HG03139 (cell line): ENCODE results near the gene OSTN.
A peak's percentile ranks its signal among the peaks of the same experiment; 100 is the strongest.

Experiments
- ATAC-seq: cut with Tn5 transposase; IDR thresholded peaks from one replicate; pipeline ENCODE4 v1.9.1; 2021; ENCODE audit not compliant: unreplicated experiment

Gene OSTN

DNA sequence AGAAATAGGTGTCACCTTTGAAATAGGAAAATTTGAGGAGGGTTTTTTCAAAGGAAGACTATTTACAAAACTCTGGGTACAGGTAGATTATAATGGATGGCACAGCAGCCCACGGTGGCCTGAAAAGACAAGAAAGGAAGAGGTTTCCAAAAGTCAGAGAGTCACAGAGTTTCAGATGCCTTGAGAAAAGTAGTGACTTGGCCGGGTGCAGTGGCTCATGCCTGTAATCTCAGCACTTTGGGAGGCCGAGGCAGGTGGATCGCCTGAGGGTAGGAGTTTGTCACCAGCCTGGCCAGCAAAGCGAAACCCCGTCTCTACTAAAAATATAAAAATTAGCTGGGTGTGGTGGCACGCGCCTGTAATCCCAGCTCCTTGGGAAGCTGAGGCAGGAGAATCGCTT lies 35.2 kb downstream of the OSTN start:
- no peak for ATAC-seq

GRCh38 chr3:191235331-191236314 lies 36.6 kb downstream of the OSTN start:
- ATAC-seq: peak; percentile 99

- no peak for ATAC-seq
Measured at GRCh38 chr3:191236646-191237045, 37.6 kb downstream of the OSTN start.

- no peak for ATAC-seq
Measured at GRCh38 chr3:191237047-191237882, 38.2 kb downstream of the OSTN start.

DNA sequence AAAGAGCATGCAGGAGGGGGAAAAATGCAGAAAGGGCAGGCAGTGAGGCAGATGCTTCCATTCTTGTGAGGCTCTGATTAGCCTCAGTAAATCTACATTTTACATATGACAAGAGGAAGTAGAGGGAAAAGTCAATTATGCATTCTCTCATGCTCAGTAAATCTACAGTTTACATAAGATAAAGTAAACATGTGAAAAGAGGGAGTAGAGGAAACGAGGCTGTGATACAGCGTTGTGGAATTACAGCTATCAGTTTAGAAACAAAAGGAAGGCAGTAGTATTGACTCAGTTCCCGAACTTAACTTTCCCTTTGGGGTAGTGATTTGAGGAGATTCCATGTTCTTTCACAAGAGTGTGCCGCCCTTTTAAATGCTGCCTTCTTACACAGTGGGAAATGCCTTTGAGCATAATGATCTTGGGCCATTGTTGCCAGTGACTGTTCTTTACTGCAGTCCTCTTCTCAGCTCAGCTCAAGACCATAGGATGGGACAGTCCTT lies 39.3 kb downstream of the OSTN start:
- no peak for ATAC-seq

DNA sequence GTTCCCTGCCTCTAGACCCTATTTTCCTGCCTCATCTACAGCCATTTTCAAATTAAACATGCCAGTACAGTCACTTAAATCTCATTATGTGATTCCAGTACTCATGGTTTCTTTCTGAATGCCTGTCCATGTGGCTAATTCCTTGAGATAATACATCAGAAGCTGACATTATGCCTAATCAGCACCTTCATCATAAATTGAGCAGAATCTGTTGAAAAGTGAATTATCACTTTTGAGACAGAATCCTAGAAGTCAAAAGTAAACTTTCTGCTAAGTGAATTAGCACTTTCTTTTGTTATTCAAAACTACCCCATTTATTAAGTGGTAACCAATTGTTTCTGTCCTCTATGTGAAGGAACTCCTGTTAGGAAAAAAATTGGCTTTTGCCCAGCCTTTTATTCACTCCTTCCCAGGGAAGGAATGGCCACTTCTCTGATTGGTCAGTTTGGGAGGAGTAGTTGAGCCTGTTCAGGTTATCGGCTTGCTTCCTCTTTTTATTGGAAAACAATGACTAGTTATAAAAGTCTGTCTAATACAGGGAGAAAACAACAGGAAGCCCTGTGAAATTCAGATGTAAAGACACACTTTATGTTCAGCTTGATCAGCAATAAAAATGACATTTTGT lies 40.5 kb downstream of the OSTN start:
- no peak for ATAC-seq

DNA sequence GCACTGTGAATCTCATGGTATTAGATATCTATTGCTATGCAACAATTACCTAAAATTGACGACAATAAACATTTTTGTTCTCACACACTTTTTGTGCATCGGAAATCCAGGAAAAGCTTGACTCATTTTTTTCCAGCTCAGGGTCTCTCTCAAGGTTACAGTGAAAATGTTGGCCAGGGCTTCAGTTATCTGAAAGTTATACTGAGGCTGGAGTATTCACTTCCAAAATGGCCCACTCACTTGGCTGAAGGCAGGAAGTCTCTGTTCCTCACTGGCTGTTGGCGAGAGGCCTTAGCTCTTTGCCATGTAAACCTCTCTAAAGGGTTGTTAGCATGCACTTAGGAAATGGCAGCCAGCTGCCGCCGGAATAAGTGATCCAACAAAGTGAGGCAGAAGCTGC lies 41.4 kb downstream of the OSTN start:
- no peak for ATAC-seq

DNA sequence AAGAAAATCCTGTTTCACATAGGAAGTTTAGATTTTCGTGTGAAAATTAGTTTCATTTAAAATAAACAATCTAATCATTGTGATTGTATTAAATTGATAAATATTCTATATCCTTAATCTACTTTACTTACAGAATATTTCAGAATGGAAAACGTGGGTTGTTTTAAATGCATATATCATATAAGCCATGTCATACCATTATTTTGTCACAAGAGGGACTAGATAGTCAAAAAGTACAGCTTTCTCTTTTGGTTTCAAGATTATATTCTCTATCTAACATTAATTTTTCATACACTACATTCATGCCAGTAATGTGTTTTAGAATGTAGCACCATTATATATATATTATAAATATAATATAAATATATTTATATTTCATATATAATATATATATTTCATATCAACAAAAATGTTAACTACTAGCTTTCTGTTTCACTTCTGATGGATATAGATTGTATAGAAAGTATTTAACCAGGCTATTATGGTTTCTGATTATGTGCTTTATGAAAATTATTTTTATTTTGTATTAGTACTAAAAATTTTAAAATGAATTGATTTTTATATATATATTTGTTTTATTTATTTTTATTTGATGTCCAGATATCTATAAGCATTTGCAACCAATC lies 45.3 kb downstream of the OSTN start:
- no peak for ATAC-seq

- peak; percentile 68 for ATAC-seq
Measured at GRCh38 chr3:191246034-191246433, 47.0 kb downstream of the OSTN start.

GRCh38 chr3:191246630-191247029 lies 47.6 kb downstream of the OSTN start:
- ATAC-seq: no peak

DNA sequence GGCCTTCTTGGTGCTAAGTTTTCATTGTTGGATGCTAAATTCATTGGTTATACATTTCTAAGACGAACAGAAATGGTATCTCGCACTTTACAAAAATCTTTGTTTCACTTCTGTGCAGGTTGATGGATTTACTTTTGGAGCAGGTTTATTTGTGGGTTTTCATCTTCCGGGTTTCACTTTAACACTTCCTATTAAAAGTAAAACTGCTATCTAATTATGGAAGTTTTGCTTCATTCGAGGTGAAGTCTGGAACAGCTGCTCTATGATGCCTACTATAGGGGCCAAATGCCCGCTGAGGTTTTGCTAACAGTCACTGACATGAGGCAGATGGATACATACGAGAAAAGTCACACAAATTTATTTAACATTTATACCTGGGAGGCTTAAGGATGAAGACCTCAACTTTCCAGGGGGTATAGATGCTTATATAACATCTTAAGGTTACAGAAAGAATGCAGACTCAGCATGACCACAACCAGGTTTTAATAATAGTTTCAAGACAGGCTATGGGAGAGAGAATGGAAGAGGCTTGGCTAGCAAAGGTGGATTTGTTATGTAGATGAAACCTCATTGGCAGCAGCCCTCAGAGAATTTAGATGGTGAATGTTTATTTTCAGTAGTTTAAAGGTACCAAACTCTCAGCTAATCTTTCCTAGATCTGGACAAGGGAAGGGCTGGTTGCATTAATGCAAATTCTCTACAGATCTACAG lies 54.2 kb downstream of the OSTN start:
- no peak for ATAC-seq

GRCh38 chr3:191254098-191254873 lies 55.2 kb downstream of the OSTN start:
- ATAC-seq: no peak

GRCh38 chr3:191255156-191255555 lies 56.1 kb downstream of the OSTN start:
- ATAC-seq: no peak

GRCh38 chr3:191256405-191256804 lies 57.4 kb downstream of the OSTN start:
- no peak for ATAC-seq

GRCh38 chr3:191257286-191257685 lies 58.2 kb downstream of the OSTN start:
- ATAC-seq: no peak

- no peak for ATAC-seq
Measured at GRCh38 chr3:191259486-191259885, 60.4 kb downstream of the OSTN start.

DNA sequence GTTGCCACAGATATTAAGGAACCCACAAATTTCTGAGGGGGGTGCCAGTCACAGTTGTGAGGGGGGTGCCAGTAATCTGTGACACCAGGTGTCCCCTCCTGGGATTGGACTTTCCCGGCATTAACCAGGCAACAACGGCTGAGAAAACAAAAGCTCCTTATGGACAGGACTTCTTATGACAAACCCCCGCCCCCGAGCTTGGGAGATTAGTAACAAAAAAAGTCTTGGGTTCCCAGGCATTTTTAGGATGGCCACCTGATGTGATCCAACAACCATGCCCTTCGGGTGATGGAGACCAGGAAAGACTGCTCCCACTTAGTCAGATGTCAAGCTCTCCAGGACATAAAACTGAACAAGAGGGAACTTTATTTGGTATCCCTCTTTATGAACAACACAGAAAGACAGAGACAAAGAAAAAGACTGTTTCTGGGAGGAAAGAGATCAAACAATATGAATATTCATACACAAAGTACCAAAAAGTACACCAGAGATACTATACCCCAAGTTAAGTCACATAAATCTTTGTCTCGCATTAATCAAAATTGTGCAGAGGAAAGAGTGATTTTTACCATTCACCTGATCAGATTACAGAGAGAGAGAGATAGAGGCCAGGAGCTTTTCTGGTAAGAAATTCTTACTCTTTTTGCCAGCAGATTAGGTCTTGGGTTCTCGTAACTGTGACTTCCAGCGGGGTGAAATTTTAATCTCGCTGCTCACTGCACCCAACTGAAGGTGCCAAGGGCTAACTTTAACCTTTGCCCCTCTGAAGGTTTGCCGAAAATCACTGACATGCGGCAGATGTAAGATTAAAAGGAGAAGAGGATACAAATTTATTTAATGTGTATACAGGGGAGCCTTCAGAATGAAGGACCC lies 61.6 kb downstream of the OSTN start:
- no peak for ATAC-seq

DNA sequence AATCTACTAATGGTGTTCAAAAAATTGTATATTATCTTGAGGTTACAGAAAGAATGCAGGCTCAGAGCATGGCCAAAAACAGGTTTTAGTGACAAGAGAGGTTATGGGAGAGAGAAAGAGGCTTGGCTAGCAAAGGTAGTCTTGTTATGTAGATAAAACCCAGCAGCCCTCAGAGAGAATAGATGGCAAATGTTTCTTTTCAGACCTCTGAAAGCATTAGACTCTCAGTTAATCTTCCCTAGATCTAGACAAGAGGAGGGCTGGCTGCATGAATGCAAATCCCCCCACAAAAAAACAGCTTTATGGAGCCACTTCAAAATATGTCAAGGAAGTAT lies 62.2 kb downstream of the OSTN start:
- ATAC-seq: no peak

DNA sequence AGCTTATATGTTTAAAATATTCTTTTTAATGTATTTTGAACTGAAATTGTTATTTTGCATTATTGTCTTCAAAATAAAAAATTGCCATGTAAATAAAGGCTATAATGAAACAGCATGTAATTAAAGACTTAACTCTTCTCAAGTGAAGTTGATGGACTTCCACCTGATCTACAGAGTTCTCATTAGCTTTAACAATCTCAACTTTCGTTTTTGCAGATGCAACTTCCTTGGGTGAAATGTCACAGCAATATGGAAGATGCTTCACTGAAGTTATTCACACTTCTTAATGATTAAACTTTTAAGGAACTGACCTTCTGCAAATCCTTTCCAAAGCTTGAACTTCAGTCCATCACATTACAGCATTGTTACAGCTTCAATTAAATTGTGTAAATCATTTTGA lies 63.6 kb downstream of the OSTN start:
- peak; percentile 63 for ATAC-seq
